ENCODE results near the gene NCAPD3.
"Not testable (repeated sequence)": the region's sequence is repeated elsewhere in the genome, so short reads cannot be mapped to it uniquely, and the experiment has no call there.

The NCAPD3 gene

GRCh38 chr11:134126217-134126822 lies 97.4 kb downstream of the NCAPD3 start:
- DNase-seq = no peak

GRCh38 chr11:134125507-134125906 lies 98.3 kb downstream of the NCAPD3 start:
- no peak for DNase-seq

GRCh38 chr11:134124660-134125451 lies 98.9 kb downstream of the NCAPD3 start:
- no peak for DNase-seq

GRCh38 chr11:134120921-134121526 lies 102.7 kb downstream of the NCAPD3 start:
- DNase-seq = no peak

- no peak for DNase-seq
These were observed 103.5 kb downstream of the NCAPD3 start for GRCh38 chr11:134120143-134120850.

- no peak for DNase-seq
These were observed 104.7 kb downstream of the NCAPD3 start for GRCh38 chr11:134119094-134119493.

- no peak for DNase-seq
These were observed 105.8 kb downstream of the NCAPD3 start for GRCh38 chr11:134118006-134118405.

- DNase-seq = no peak
These were observed 107.6 kb downstream of the NCAPD3 start for GRCh38 chr11:134116210-134116609.

GRCh38 chr11:134113787-134114186 lies 110.0 kb downstream of the NCAPD3 start:
- not testable (repeated sequence) for DNase-seq

GRCh38 chr11:134110252-134110815 lies 113.4 kb downstream of the NCAPD3 start:
- no peak for DNase-seq

Measured in CD4-positive, alpha-beta T cell treated with Interleukin-1 beta for 1 hour (primary cell).